HAP-1 (cell line): ENCODE data around the gene HAO2.

Experiments
- DNase-seq, 2 experiments: peaks; one replicate each; pipeline ENCODE4 v3.0.0-alpha.2; 2016 to 2020; ENCODE audit warnings: low spot score in 2 of 2
- H3K27me3 ChIP-seq: fragments of 250-450 bp; sonication (Bioruptor Pico); 2 replicates; pipeline ENCODE4 v1.5.1; 2020; ENCODE audit warnings: low read depth, mild to moderate bottlenecking, moderate library complexity
- H3K36me3 ChIP-seq: fragments of 250-450 bp; sonication (Bioruptor Pico); replicated peaks from 2 replicates; pipeline ENCODE4 v1.5.1; 2020; ENCODE audit warnings: mild to moderate bottlenecking
- H3K4me1 ChIP-seq: fragments of 250-450 bp; sonication (Bioruptor Pico); 2 replicates; pipeline ENCODE4 v1.5.1; 2020; ENCODE audit warnings: mild to moderate bottlenecking
- H3K4me3 ChIP-seq: fragments of 250-450 bp; sonication (Bioruptor Pico); 2 replicates; pipeline ENCODE4 v1.5.1; 2020; ENCODE audit warnings: mild to moderate bottlenecking, moderate library complexity
- H3K9me3 ChIP-seq: fragments of 250-450 bp; sonication (Bioruptor Pico); 2 replicates; pipeline ENCODE4 v1.5.1; 2020; ENCODE audit warnings: mild to moderate bottlenecking, moderate library complexity
- in situ Hi-C: fragments of 300-500 bp; cut with MboI; formaldehyde crosslinking; loops from 3 replicates; pipeline ENCODE4 v1.14.3; 2020; ENCODE audit warnings: low sequenced_read_pairs, inconsistent platforms, mixed read lengths

The HAO2 gene

DNA sequence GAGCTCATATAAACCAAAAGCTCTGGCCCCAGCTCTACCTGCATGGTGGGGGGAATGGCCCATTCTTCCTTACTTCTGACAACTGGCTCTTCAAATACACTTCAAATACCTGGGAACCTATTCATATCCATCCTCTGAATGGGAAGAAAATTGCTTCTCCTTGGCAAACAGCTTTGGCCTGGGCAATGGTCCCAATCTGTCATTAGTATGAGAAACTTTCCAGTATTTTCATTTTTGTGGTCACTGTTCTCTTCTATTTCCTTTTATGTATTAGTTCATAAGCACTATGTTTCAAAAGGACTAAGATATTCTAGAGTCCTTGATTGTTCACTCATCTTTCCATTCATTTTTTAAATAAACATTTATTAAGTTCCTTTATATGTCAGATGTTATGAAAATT lies 41.1 kb downstream of the HAO2 start:
- DNase-seq = no peak
- H3K4me3 ChIP-seq = no peak overlapping the region
- no peaks in the 10 kb centered on the region for H3K27me3 ChIP-seq
- H3K9me3 ChIP-seq = no peaks in the 10 kb centered on the region; the same call in 1 of the 2 replicates
- in situ Hi-C loops = no loop called here
- no peaks in the 10 kb centered on the region for H3K36me3 ChIP-seq
- H3K4me1 ChIP-seq = peaks cover 15% of the 10 kb centered on the region

DNA sequence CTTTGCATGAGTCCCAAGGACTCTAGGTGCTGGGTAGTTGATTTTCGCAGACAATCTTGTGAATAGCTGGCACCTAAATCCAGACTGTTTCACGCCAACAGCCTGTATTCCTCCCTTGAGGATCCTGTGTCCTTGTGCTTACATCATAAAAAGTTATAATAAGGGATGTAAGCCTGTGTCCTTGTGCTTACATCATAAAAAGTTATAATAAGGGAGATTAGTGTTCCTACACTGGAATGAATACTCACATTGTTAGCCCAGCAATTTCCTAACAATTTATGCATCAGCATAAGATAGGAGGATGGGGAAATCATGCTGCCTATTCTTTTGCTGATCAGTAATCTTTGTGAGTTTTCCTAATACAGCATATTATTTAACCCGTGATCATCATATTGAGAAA lies 42.4 kb downstream of the HAO2 start:
- H3K9me3 ChIP-seq = no peaks in the 10 kb centered on the region; the same call in 1 of the 2 replicates
- in situ Hi-C loops = no loop called here
- peak; percentile 48 to 94 for DNase-seq
- H3K4me1 ChIP-seq = peaks cover 15% of the 10 kb centered on the region
- no peaks in the 10 kb centered on the region for H3K27me3 ChIP-seq
- no peak overlapping the region for H3K4me3 ChIP-seq
- H3K36me3 ChIP-seq = no peaks in the 10 kb centered on the region

GRCh38 chr1:119414950-119415349 lies 46.4 kb downstream of the HAO2 start, which contains the start of gene HSD3B2:
Gene HSD3B2, plus strand, starts transcription at chr1:119415150. Its CDS starts 270 bp downstream, at chr1:119415420.
- no peaks in the 10 kb centered on the region for H3K9me3 ChIP-seq
- no peak for DNase-seq
- no peaks in the 10 kb centered on the region for H3K36me3 ChIP-seq
- H3K27me3 ChIP-seq = peaks cover 8% of the 10 kb centered on the region; the same call in 1 of the 2 replicates
- no peak within 1 kb of the TSS for H3K4me3 ChIP-seq
- in situ Hi-C loops = no loop called here
- H3K4me1 ChIP-seq = peaks cover 15% of the 10 kb centered on the region

GRCh38 chr1:119416006-119416640 lies 47.5 kb downstream of the HAO2 start:
- DNase-seq = no peak
- no peaks in the 10 kb centered on the region for H3K36me3 ChIP-seq

DNA sequence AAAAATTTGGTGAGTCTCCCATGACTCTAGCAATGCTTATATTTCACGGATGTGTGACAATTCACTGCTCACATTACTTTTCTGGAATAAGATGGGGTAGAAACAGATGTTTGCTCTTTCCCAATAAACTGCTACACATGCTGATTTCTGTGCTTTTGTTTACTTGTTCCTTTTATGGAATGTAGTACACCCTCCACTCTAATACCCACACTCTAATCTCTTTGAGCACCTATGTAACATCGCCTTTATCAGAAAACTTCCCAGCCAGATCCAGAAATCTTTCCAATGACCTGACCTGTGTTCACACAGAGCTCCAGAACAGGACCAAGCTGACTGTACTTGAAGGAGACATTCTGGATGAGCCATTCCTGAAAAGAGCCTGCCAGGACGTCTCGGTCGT lies 50.5 kb downstream of the HAO2 start:
- DNase-seq = no peak
- in situ Hi-C loops = no loop called here
- no peaks in the 10 kb centered on the region for H3K4me1 ChIP-seq
- H3K4me3 ChIP-seq = no peak overlapping the region
- H3K9me3 ChIP-seq = no peaks in the 10 kb centered on the region
- H3K27me3 ChIP-seq = peaks cover 8% of the 10 kb centered on the region; the same call in 1 of the 2 replicates
- H3K36me3 ChIP-seq = no peaks in the 10 kb centered on the region

More at GRCh38 chr1:119416006-119416640, 47.5 kb downstream of the HAO2 start:
- H3K9me3 ChIP-seq = no peaks in the 10 kb centered on the region
- peaks cover 9% of the 10 kb centered on the region for H3K4me1 ChIP-seq
- in situ Hi-C loops = no loop called here
- H3K27me3 ChIP-seq = peaks cover 8% of the 10 kb centered on the region; the same call in 1 of the 2 replicates
- no peak overlapping the region for H3K4me3 ChIP-seq

GRCh38 chr1:119420638-119421037 lies 52.1 kb downstream of the HAO2 start:
- in situ Hi-C loops = no loop called here
- DNase-seq = no peak
- H3K36me3 ChIP-seq = no peaks in the 10 kb centered on the region
- H3K4me3 ChIP-seq = no peak overlapping the region
- no peaks in the 10 kb centered on the region for H3K9me3 ChIP-seq
- H3K4me1 ChIP-seq = no peaks in the 10 kb centered on the region
- H3K27me3 ChIP-seq = peaks cover 8% of the 10 kb centered on the region; the same call in 1 of the 2 replicates

GRCh38 chr1:119422631-119423030 lies 54.0 kb downstream of the HAO2 start:
- in situ Hi-C loops = no loop called here
- DNase-seq = no peak
- no peaks in the 10 kb centered on the region for H3K9me3 ChIP-seq
- 0 out of 2 replicates have a peak, but pooled peaks cover 3% of the 10 kb centered on the region for H3K27me3 ChIP-seq
- no peaks in the 10 kb centered on the region for H3K36me3 ChIP-seq
- H3K4me3 ChIP-seq = no peak overlapping the region
- H3K4me1 ChIP-seq = no peaks in the 10 kb centered on the region

DNA sequence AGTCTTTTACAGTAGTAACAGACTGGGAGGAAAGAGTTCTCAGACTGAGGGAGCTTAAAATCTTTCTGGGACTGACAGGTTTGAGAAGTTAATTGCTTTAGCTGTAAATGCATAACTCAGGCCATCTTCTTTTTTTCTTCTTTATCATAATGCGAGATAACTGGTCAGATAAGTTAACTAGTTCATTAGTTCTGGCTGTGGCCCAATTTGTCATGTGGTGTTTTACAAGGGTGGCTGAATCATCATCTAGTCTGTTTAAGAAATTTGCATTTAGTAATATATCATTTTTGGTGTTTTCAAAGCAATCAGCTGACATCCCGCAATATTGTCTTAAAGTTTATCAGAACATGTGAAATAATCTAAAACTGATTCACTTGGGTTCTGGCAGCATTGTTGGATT lies 60.4 kb downstream of the HAO2 start:
- in situ Hi-C loops = loop anchor here (25.0 kb wide), 1 partner anchor 117 kb away; no protein-coding TSS in a partner anchor
- no peaks in the 10 kb centered on the region for H3K36me3 ChIP-seq
- H3K9me3 ChIP-seq = no peaks in the 10 kb centered on the region
- H3K4me1 ChIP-seq = no peaks in the 10 kb centered on the region
- H3K4me3 ChIP-seq = no peak overlapping the region
- H3K27me3 ChIP-seq = peaks cover 5% of the 10 kb centered on the region; the same call in 1 of the 2 replicates
- DNase-seq = no peak

- Histone ChIP-seq H3K27me3 (peaks cover 5% of the 10 kb centered on the region; the same call in 1 of the 2 replicates), H3K9me3 (no peaks in the 10 kb centered on the region), H3K4me3 (no peak overlapping the region), H3K36me3 (no peaks in the 10 kb centered on the region), H3K4me1 (no peaks in the 10 kb centered on the region)
- in situ Hi-C loops = loop anchor here (25.0 kb wide), 1 partner anchor 117 kb away; no protein-coding TSS in a partner anchor
- no peak for DNase-seq
Measured at GRCh38 chr1:119429687-119430086, 61.1 kb downstream of the HAO2 start.

GRCh38 chr1:119430486-119430885 lies 61.9 kb downstream of the HAO2 start:
- Histone ChIP-seq H3K4me1 (no peaks in the 10 kb centered on the region), H3K9me3 (no peaks in the 10 kb centered on the region), H3K4me3 (no peak overlapping the region), H3K27me3 (peaks cover 5% of the 10 kb centered on the region; the same call in 1 of the 2 replicates), H3K36me3 (no peaks in the 10 kb centered on the region)
- DNase-seq = no peak
- in situ Hi-C loops = loop anchor here (25.0 kb wide), 1 partner anchor 118 kb away; no protein-coding TSS in a partner anchor

DNA sequence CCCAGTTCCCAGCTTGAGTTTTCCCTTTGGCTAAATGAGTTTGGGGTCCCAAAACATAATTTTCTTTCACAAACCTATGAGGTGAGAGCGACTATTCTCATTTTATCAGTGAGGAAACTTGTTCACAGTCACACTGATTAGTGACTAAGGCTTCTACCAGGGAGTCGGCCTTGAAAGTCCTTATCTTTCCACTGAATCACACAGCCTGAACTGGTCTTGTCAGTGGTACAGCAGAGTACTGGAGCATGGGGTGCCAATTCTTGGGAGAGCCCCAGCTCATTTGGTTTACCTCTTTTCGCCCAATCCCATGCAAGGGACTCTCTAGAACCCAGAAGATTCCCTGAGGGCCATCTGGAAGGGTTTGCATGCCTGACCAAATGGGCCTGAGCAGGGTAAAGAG lies 63.3 kb downstream of the HAO2 start:
- Histone ChIP-seq H3K4me1 (no peaks in the 10 kb centered on the region), H3K27me3 (peaks cover 5% of the 10 kb centered on the region; the same call in 1 of the 2 replicates), H3K36me3 (no peaks in the 10 kb centered on the region), H3K9me3 (no peaks in the 10 kb centered on the region), H3K4me3 (no peak overlapping the region)
- DNase-seq = no peak
- in situ Hi-C loops = loop anchor here (25.0 kb wide), 1 partner anchor 120 kb away; no protein-coding TSS in a partner anchor

DNA sequence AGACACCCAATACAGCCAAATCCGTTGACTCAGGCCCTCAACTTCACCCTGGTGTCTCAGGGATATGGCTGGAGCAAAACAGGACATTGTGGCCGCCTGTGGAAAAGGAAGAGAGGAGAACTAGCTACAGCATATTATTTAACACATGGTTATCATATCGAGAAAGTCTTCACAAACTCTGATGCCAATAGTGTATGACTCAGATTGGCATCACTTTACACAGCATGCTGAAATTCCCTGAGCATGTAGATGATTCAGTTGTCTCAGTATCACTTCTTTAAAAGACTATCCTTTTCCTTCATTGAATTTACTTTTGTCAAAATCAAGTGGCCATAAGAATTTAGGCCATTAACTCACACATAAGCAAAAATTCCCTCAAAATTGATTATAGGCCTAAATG lies 66.5 kb downstream of the HAO2 start:
- H3K27me3 ChIP-seq = peaks cover 9% of the 10 kb centered on the region
- DNase-seq = no peak

GRCh38 chr1:119438761-119439160 lies 70.2 kb downstream of the HAO2 start:
- Histone ChIP-seq H3K4me1 (no peaks in the 10 kb centered on the region), H3K36me3 (no peaks in the 10 kb centered on the region), H3K4me3 (no peak overlapping the region), H3K9me3 (no peaks in the 10 kb centered on the region), H3K27me3 (peaks cover 11% of the 10 kb centered on the region)
- no peak for DNase-seq
- in situ Hi-C loops = loop anchor here (25.0 kb wide), 1 partner anchor 126 kb away; no protein-coding TSS in a partner anchor

More for the DNA sequence above, 66.5 kb downstream of the HAO2 start:
- Histone ChIP-seq H3K4me3 (no peak overlapping the region), H3K9me3 (no peaks in the 10 kb centered on the region), H3K4me1 (no peaks in the 10 kb centered on the region), H3K36me3 (no peaks in the 10 kb centered on the region)
- in situ Hi-C loops = loop anchor here (25.0 kb wide), 1 partner anchor 123 kb away; no protein-coding TSS in a partner anchor

- Histone ChIP-seq H3K36me3 (no peaks in the 10 kb centered on the region), H3K27me3 (peaks cover 11% of the 10 kb centered on the region), H3K4me1 (no peaks in the 10 kb centered on the region), H3K9me3 (no peaks in the 10 kb centered on the region), H3K4me3 (no peak overlapping the region)
- in situ Hi-C loops = loop anchor here (25.0 kb wide), 1 partner anchor 129 kb away; no protein-coding TSS in a partner anchor
- no peak for DNase-seq
Measured at GRCh38 chr1:119440721-119441307, 72.2 kb downstream of the HAO2 start.
